Activated T-cell treated with anti-CD3 and anti-CD28 coated beads, Interleukin-2, amount 50 U/mL, for 48 hours (primary cell): Measurements from ENCODE around the gene HPCAL4.

Experiments
- DNase-seq, 2 experiments: peaks; one replicate each; pipeline ENCODE4 v3.0.0-alpha.2; 2020

The HPCAL4 gene

DNA sequence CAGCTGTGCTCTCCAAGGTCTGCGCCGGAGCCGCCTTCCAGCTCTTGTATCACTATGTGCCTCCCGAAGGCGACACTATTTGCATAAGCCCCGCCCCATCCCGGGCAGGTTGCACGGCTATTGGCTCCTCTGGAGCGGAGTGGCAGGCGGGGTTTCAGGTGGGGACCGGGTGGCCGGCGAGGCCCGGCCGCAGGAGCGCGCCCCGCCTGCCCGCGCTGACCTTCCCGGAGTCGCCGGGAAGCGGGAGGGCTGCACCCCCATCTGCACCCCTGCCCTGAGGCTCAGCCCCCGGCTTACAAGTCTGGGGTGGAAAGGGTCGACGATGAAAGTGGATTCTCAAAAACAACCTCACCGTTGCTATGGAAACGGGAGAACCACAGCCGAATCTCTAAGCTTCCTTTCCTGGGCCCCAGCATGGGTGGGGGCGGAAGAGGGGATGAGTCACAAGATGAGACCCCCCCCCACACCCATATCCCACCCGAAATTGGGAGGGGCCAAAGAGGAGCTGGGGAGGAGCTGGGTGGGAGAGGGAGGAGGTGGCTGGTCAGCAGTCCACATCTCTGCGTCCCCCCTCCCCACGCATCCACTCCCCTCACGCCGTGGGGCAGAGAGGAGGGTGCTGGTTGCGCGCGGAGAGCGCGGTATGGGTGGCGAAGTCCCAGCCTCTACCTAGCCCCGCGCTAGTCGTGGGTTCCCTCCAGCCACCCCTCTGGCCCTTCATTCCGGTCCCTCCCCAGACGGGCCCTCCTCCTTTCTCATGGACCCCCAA, at the start of gene HPCAL4:
Gene HPCAL4 (minus strand): TSS at position 51 of the 769 bp plus-strand sequence. CDS start 6,830 bp downstream, outside the sequence.
- DNase-seq, result peak; percentile 90

DNA sequence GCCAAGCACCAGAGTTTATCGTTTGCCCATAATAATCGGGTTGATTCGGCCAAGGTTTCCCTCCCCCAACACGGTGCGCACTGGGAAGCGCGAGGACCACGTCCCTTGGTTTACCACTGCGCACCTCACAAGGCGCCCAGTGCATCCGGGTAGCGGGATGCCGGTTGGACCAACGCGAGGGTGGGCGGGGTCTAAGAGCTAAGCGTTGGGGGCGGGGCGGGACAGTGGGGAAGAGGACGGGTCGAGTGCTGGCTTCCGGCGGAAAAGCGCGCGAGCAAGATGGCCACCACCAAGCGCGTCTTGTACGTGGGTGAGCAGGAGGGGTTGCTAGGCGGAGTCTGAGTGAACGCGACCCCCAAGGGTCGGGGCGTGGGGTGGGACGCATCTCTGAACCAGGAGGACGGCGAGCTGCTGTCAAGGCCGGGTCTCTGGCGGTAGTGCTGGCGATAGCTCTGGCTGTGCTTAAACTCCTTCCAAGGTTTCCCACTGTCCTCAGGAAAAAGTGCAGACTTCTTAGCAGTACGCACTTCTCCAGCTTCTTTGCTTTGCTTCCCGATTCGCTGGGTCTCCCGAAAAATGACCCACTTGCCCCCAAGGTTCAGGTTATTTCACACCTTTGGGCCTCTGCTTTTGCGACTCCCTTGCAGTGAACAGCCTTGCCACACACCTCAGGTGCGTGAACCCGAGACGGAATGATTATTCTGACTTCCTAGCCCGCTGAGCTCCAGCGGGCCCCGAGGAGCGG, 47.6 kb upstream of the HPCAL4 start, which contains the start of gene PPIE:
Gene PPIE (plus strand): TSS at position 261 of the 745 bp plus-strand sequence. CDS start 19 bp downstream, at position 280.
- peak; percentile 97 to 98 for DNase-seq

DNA sequence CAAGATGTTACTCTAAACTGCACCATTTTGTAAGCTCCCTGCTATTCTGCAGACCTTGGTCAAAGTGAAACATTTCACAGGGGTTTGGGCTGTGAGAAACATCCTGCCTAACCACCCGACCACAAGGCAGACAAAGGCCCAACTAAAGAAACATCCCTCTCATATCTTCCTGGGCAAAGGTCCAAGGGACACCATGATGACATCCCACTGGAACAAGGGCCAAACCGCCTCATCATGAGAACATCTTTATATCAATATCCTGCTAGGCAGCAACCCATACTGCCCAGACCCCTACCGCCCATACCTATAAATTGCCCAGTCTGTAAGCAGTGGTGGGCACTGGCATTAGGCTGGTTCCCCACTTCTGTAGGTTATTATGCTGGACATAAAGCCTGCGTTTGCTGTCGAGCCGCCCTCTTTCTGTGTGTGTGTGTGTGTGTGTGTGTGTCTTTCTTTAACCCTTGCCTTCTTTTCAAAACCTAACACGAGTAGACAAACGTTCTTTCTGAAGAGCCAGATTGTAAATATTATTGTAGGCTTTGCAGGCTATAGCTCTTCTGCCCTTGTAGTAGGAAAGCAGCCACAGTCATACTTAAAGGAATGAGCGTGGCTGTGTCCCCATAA, 46.4 kb upstream of the HPCAL4 start:
- DNase-seq, result no peak

DNA sequence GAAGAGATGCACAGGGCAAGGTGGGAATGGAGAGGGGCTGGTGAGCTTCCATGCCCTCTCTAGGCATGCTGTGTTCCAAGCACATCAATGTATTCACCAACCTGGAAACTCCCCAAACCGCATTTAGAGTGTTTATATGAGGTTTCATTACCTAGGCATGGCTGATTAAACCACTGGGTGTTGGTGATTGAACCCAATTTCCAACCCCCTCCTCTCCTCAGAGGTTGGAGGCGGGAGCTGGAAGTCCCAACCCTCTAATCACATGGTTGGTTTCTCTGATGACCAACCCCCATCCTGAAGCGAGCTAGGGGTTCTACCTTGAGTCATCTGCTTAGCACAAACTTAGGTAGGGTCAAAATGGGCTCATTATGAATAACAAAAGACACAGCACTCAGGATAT, 44.5 kb upstream of the HPCAL4 start:
- DNase-seq, result no peak

DNA sequence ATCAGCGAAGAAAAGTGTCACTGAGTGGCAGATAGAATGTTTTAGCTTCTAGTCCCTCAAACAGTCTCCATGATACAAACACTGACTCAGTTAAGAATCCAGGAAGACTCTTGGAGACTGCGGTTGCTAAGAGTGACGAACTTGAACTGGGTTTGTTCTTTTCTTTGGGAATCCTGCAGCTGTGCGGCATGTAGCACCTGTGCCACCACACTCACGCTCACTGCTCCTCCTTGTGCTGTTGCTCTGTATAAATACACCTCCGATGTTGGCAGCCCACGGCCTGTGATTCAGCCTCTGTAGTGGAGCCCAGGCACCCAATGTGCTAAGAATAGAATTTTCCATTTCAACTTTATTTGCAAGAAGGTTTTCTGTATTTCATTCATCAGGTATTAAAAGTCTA, 41.9 kb upstream of the HPCAL4 start:
- no peak for DNase-seq

DNA sequence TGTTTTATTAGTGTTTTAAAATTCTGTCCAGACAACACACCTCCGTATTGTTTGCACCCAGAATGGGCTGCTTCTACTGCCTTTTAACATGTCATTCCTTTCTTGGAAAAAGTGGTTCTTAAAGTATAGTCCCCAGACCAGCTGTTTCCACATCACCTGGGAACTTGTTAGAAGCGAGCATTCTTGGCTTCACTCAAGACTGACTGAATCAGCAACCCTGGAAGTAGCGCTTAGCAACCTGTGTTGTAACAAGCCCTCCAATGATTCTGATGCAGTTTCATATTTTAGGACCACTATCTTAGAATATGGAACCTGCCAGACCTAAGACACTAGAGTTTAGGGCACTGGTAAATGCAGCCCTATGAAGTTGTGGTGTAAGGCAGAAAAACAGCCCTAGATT, 41.5 kb upstream of the HPCAL4 start:
- DNase-seq, result no peak

DNA sequence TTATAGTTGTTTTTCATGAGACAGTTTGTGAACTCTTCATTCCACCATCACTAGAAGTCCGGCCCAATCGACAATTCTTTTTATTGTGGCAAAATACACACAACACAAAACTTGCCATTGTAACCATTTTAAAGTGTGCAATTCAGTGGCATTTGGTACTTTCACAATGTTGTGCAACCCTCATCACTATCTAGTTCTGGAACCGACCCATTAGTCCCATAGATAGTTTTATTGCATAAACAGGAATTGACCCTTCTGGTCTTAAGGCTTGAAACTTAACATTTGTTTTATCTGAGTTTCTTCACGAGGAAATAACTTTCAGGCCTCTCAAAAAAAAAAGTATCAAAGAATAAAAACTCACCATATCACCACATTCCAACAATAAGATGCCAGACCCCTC, 38.6 kb upstream of the HPCAL4 start:
- no peak for DNase-seq

DNA sequence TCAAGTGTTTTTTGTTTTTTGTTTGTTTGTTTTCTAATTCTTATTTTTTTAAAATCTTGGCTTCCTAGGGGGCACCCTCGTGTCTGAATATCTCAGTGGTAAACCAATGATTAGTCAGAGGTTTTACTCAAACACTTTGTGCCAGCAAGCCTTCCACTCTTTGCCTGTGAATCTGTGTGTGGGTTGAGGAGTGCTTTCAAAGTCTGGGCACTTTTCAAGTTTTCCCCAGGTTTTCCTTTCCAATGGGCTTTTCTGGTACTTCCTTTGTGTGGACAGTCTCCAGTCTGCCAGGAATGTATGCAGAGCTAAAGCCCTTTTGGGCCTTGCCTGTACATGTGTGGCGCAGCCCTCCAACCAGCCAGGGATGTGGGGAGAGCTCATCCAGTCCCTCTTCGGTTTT, 37.8 kb upstream of the HPCAL4 start:
- no peak for DNase-seq

DNA sequence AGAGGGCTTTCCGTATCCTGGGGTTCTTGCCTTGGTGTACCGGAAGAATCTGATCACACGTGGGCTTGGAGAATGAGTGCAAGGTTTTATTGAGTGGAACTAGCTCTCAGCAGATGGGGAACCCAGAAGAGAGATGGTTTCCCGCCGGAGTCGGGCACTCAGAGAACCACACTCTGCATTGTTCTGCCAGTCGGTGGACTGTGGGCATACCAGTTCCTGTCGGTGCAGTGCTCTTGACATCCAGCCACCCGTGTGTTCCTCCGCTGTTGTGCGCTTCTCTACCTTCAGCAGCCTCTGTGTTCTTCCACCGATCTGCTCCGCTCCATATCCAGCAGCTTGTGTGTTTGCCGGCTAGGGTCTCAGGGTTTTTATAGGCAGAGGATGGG, 36.7 kb upstream of the HPCAL4 start:
- DNase-seq, result no peak

DNA sequence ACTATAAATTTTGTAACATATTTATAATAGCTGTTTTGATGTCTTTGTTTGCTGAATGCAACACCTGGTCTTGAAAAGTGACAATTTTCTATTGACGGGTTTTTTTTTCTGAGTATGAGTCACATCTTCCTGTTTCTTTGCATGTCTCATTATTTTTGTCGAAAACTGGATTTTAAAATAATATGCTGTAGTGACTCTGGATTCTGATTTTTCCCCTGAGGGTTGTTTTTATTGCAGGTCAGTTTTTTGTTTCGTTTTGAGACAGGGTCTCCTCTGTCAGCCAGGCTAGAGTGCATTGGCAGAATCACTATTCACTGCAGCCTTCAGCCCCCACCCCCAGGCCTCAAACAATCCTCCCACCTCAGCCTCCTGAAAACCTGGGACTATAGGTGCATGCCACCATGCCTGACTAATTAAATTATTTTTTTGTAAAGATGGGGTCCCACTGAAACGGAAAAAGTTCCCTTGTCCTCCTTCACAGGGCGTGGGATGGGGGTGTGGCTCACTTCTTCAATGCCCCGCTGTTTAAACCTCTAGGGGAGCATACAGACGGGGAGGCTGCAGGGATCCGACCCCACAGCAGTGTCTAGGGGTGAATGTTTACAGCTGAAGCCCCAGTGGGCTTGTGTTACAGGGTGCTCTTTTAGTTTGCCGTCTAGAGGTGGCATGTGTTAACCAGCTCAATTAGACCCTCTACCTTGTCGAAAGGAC, 36.1 kb upstream of the HPCAL4 start:
- no peak for DNase-seq

DNA sequence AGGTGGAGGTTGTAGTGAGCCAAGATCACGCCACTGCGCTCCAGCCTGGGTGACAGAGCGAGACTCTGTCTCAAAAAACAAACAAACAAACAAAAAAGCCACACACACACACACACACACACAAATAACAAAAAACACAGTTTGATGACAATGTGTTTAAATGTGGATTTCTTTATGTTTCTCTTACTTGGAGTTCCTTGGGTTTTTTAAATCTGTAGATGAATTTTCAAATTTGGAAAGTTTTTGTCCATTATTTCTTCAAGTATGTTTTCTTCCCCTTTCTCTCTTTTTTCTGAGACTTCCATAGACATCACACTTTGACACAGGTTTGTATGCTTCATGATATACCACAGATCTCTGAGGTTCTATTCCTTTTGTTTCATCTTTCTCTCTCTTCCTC, 35.4 kb upstream of the HPCAL4 start:
- DNase-seq, result no peak

DNA sequence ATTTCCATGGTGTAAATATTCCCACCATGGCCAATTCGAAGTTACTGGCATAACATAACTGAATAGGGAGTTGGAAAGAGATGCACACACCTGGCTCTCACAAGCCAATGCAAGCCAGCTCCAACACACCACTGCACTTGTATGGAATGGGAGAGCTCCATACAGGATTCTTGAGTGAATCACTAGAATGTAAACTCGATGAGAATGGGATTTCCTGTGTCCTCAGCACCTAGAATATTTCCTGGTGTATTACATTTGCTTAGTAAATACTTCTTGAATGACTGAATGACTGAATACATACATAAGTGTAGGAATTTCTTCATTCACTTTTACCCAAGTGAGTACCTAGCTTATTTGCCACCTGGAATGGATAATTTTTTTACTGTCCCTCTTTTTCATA, 31.3 kb upstream of the HPCAL4 start:
- no peak for DNase-seq

DNA sequence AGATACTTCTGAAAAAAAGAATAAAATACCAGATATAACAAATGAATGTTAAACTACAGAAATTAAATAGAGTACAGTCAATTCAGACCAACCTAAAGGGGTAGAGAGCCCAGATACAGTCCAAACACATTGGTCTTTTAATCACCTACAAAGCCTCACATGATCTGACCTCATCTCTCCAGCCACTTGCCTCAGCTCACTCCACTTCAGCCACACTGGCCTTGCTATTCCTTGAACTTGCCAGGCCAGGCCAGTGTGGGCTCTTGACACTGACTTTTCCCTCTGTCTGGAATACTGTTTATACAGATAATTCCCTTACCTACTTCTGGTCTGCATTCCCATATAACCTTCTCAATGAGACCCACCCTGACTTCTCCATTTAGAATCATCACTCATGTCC, 30.4 kb upstream of the HPCAL4 start:
- no peak for DNase-seq

DNA sequence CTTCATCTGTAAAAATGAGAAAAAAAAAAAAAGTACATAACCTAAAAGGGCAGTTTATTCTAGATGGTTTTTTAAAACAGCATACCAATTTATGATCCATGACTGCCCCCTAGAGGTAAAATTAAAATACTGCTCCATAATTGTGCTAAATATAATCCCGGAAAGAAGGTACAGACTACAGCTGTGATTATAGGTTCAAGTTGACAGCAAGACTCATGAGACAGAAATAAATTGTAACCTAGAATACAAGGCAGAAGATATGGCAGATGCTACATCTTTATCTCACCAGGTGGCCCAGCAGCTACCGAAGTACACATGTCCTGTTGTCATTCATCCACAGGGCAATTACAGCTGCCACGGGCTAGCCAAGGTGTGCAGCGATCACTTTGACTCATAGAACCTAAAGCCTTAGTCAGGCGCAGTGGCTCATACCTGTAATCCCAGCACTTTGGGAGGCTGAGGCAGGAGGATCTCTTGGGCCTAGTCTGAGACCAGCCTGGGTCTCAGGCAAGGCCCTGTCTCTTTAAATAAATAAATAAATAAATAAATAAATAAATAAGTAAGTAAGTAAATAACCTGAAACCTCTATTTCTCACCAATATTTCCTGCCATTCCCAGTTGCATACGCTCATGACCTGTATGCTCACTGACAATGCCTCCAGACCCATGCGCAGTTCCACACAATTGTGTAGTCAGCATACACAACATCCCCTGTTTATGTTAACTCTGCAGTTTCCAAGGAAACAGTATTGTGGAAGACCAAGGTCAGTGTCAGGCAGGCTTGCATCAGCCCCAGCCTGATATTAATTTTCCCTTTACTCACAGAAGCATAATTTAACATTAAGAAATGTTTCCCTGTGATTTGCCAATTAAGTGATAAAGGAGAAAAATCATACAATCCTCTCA, 29.1 kb upstream of the HPCAL4 start:
- DNase-seq, result no peak

DNA sequence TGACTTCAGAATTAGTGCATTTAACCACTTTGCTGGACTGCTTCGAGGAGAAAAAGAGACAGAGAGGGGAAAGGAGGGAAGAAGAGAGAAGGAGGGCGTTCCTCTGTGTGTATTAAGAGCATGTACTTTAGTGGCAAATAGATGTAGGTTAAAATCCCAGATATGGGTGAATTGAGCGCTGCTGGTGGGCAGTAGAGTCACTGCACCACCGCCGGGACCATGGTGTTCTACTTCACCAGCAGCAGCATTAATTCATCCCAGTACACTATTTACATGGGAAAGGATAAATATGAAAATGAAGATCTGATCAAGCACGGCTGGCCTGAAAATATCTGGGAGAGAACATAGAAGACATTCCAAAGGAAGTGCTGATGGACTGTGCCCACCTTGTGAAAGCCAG, 26.6 kb upstream of the HPCAL4 start:
- DNase-seq, result no peak

DNA sequence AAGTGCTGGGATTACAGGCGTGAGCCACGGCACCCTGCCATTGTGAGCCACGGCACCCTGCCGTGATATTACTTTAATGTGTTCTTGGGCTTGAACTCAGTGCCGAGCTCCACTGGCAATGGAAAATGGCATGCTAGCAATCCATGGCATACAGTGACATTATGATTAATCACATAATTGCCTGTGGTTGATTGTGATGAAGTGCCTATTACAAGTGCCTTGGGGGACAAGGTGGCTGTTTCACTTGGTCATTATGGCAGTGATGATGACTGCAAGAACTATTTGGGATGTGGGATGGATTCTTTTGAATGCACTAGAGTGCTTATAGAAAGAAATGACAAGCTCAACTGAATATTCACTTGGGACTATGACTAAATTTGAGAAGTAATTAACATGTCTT, 22.3 kb upstream of the HPCAL4 start:
- DNase-seq, result no peak

DNA sequence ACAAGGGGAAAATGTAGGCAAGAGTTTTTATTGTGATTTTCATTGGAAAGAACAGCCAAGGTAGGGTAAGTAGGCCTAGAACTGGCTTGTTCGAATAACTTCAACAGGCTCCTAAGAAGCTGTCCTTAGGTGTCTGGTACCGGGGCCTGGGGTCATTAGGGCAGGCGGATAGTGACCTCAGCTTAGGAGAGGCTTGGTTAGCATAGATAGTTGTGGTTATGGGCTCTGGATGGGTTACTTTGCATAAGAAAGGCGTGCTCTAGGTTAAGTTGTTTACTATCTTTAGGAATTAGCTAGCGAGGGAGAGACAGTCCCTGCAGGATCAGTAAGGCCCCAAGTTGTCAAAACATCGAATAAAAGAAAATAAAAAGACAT, 20.7 kb upstream of the HPCAL4 start:
- no peak for DNase-seq

DNA sequence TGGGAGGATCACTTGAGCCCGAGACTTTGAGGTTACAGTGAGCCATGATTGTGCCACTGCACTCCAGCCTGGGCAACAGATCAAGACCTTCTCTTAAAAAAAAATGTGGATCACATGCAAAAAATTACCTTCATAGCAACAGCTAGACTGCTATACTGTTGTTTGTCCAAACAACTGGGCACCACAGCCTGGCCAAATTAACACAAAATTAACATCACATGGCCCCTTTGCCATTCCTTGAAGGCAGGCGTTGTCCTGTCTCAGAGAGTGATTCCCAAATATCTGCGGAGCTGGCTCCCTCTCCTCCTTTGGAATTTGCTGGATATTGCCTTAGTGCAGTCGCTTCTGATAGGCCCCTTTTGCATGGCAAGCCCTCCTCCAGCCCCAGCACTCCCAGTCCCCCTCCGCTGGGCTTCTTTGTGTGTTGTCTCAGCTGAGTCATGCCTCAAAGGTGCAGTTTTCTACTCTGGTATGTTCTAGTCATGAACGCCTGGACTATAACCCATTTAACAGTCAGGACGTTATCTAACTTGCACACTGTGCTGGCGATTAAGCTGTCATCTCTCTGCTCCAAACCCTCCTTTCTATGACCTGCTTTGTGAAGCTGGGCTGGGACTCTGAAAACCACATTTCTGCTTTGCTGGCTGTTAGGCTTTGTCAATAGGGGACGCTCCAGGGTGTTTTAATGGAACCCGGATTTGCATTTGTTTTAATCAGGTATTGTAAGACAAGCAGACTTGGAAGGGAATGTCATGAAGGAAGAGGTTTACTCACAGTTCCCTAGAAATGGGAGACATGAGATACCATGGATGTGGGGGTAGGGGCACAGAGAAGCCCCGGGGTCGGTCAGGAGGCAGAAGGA, 20.1 kb upstream of the HPCAL4 start:
- DNase-seq, result no peak

DNA sequence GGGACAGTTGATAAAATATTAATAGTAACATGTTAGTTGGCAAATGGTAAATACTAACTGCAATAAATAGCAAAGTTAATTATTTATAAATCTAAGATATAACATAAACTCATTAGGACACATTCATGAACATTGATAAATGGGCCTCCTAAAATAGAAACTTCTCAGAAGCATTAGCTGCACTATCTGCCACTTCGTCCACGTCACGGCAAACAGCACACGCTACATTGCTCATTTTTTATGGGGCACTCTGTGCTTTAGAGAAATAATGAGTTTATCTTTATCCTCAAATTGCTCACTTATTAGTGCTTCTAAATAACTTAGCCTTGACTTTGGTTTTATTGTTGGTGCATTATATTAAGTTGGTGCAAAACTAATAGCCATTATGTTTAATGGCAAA, 16.3 kb upstream of the HPCAL4 start:
- DNase-seq, result no peak

DNA sequence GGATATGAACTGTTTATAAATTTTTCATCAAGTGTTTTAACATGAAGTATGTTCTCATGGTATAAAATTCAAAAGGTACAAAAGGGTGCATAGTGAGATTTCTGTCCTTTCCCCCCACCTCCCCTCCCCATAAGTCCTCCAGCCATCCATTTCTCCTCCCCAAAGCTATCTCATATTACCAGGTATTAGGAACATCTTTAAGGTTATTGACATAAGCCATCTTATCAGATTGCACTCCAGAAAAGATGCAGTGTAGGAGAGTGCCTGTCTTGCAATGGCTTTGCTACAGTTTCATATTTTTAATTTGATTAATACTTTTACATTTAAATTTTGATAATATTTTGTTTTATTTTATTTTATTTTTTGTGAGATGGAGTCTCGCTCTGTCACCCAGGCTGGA, 13.5 kb upstream of the HPCAL4 start:
- DNase-seq, result no peak

DNA sequence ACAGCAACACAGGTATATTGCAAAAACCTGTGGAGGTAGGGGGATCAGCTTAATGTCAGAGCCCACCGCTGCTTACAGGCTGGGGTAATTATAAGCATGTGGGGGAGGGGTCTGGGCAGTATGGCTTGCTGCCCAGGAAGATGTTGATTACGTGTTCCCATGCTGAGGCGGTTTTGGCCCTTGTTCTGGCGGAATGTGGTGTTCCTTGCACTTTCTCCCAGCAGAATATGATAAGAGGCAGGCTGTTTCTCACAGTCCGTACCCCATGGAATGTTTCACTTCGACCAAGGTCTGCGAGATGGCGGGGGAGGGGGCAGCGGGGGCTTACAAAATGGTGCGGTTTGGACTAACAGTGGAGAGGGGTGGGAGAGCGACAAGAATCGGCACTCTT, 9.8 kb upstream of the HPCAL4 start:
- no peak for DNase-seq
